ENCODE data around the gene RCOR1. TPM values are rescaled to one million over a fixed set of nuclear protein-coding genes. Genes with fewer than 3 reads are reported as not detected.
A peak's percentile ranks its signal among the peaks of the same experiment; 100 is the strongest.
"Not testable (repeated sequence)": the region's sequence is repeated elsewhere in the genome, so short reads cannot be mapped to it uniquely, and the experiment has no call there.

Gene RCOR1
- total and polyA plus RNA-seq, 4 donors, result 13.7 to 19.1 (median 16.9) TPM

DNA sequence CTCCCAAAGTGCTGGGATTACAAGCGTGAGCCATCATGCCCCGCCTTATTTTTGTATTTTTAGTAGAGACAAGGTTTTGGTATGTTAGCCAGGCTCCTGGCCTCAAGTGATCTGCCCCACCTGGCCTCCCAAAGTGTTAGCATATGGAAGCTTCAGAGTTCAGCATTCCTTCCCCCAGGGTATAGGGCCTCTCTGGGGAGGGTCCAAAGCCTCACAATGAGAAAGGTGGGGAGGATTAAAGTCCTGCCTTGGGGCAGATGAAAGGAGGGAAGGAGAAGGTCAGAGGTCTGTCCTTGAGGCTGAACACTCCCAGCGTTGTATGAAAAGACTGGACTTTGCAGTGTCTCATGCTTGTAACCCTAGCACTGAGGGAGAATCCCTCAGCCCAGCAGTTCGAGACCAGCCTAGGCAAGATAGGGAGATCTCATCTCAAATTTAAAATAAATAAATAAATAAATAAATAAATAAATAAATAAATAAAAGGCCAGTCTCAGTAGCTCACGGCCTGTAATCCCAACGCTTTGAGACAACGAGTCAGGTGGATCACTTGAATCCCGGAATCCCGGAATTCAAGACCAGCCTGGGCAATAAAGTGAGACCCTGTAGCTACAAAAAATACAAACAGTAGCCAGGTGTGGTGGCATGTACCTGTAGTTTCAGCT, 22.0 kb upstream of the RCOR1 start:
- 50% methylated on average over 1 of the region's 9 CpGs for WGBS (ENCODE audit: insufficient coverage)
- no peaks in the 10 kb centered on the region for H3K9me3 ChIP-seq (ENCODE audit: control insufficient read depth, insufficient read depth, low read length)
- H3K27ac ChIP-seq (ENCODE audit: low read depth, low read length), result no peak overlapping the region
- H3K27me3 ChIP-seq (ENCODE audit: control insufficient read depth, insufficient read depth, low read length), result no peaks in the 10 kb centered on the region
- no peak for DNase-seq (ENCODE audit: low read depth in 4 of 6, low spot score in 6 of 6)
- H3K36me3 ChIP-seq (ENCODE audit: control insufficient read depth, insufficient read depth, low read length), result no peaks in the 10 kb centered on the region
- no peak overlapping the region for H3K4me3 ChIP-seq (ENCODE audit: low read depth, low read length)
- no peaks in the 10 kb centered on the region for H3K4me1 ChIP-seq (ENCODE audit: control insufficient read depth, insufficient read depth, low read length)

GRCh38 chr14:102571043-102571442, 21.4 kb upstream of the RCOR1 start:
- Histone ChIP-seq H3K27ac (ENCODE audit: low read depth, low read length) (no peak overlapping the region), H3K9me3 (ENCODE audit: control insufficient read depth, insufficient read depth, low read length) (no peaks in the 10 kb centered on the region), H3K4me3 (ENCODE audit: low read depth, low read length) (no peak overlapping the region), H3K27me3 (ENCODE audit: control insufficient read depth, insufficient read depth, low read length) (no peaks in the 10 kb centered on the region), H3K36me3 (ENCODE audit: control insufficient read depth, insufficient read depth, low read length) (no peaks in the 10 kb centered on the region), H3K4me1 (ENCODE audit: control insufficient read depth, insufficient read depth, low read length) (no peaks in the 10 kb centered on the region)
- DNase-seq (ENCODE audit: low read depth in 4 of 6, low spot score in 6 of 6), result peak in 2 of 6 donors; percentile 28 to 35
- 83% methylated on average over 1 of the region's 2 CpGs for WGBS (ENCODE audit: insufficient coverage)

- no peak for DNase-seq (ENCODE audit: low read depth in 4 of 6, low spot score in 6 of 6)
- Histone ChIP-seq H3K27me3 (ENCODE audit: control insufficient read depth, insufficient read depth, low read length) (no peaks in the 10 kb centered on the region), H3K27ac (ENCODE audit: low read depth, low read length) (no peak overlapping the region), H3K9me3 (ENCODE audit: control insufficient read depth, insufficient read depth, low read length) (no peaks in the 10 kb centered on the region), H3K4me3 (ENCODE audit: low read depth, low read length) (no peak overlapping the region), H3K4me1 (ENCODE audit: control insufficient read depth, insufficient read depth, low read length) (no peaks in the 10 kb centered on the region), H3K36me3 (ENCODE audit: control insufficient read depth, insufficient read depth, low read length) (no peaks in the 10 kb centered on the region)
- no CpG with 5 or more reads among the region's 10 CpGs for WGBS (ENCODE audit: insufficient coverage)
Measured at GRCh38 chr14:102571478-102572042, 20.9 kb upstream of the RCOR1 start.

DNA sequence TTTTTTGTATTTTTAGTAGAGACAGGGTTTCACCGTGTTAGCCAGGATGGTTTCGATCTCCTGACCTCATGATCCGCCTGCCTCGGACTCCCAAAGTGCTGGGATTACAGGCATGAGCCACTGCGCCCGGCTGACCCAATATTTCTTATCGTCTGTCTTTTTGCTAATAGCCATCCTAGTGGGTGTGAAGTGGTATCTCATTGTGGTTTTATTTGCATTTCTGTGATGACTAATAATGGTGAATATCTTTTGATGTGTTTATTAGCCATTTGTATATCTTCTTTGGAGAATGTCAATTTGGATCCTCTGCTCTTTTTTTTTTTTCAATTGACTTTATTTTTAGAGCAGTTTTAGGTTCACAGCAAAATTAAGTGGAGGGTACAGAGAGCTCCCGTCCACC, 19.3 kb upstream of the RCOR1 start:
- WGBS (ENCODE audit: insufficient coverage), result 80% methylated on average over 8 of the region's 8 CpGs

DNA sequence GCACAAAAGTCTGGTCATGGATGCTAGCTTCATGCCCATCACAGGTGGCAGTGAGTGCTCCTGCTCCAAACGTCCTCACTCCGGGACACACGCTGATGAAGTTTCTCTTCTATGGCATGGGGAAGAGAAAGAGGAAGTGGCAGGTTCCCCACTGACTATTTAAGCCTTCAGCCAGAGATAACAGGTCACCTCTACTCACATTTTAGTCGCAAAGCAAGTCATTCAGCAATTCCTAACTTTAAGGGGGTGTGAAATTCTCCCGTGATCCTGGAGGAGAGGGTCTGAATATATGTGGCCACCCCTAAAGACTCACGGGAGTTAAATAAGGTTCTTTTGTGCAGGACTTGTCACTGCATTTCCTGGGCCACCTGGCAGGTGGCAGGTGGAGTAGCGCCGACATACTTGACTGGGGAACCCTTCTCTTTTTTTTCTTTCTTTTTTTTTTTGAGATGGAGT, 18.8 kb upstream of the RCOR1 start:
- no peak overlapping the region for H3K4me3 ChIP-seq (ENCODE audit: low read depth, low read length)
- H3K27ac ChIP-seq (ENCODE audit: low read depth, low read length), result no peak overlapping the region
- WGBS (ENCODE audit: insufficient coverage), result 51% methylated on average over 7 of the region's 8 CpGs
- no peaks in the 10 kb centered on the region for H3K27me3 ChIP-seq (ENCODE audit: control insufficient read depth, insufficient read depth, low read length)
- no peaks in the 10 kb centered on the region for H3K4me1 ChIP-seq (ENCODE audit: control insufficient read depth, insufficient read depth, low read length)
- no peaks in the 10 kb centered on the region for H3K9me3 ChIP-seq (ENCODE audit: control insufficient read depth, insufficient read depth, low read length)
- no peak for DNase-seq (ENCODE audit: low read depth in 4 of 6, low spot score in 6 of 6)
- no peaks in the 10 kb centered on the region for H3K36me3 ChIP-seq (ENCODE audit: control insufficient read depth, insufficient read depth, low read length)

More for the DNA sequence above, 19.3 kb upstream of the RCOR1 start:
- not testable (repeated sequence) for DNase-seq (ENCODE audit: low read depth in 4 of 6, low spot score in 6 of 6); H3K9me3 ChIP-seq (ENCODE audit: control insufficient read depth, insufficient read depth, low read length); H3K27me3 ChIP-seq (ENCODE audit: control insufficient read depth, insufficient read depth, low read length); H3K36me3 ChIP-seq (ENCODE audit: control insufficient read depth, insufficient read depth, low read length); H3K27ac ChIP-seq (ENCODE audit: low read depth, low read length); H3K4me3 ChIP-seq (ENCODE audit: low read depth, low read length); H3K4me1 ChIP-seq (ENCODE audit: control insufficient read depth, insufficient read depth, low read length)

DNA sequence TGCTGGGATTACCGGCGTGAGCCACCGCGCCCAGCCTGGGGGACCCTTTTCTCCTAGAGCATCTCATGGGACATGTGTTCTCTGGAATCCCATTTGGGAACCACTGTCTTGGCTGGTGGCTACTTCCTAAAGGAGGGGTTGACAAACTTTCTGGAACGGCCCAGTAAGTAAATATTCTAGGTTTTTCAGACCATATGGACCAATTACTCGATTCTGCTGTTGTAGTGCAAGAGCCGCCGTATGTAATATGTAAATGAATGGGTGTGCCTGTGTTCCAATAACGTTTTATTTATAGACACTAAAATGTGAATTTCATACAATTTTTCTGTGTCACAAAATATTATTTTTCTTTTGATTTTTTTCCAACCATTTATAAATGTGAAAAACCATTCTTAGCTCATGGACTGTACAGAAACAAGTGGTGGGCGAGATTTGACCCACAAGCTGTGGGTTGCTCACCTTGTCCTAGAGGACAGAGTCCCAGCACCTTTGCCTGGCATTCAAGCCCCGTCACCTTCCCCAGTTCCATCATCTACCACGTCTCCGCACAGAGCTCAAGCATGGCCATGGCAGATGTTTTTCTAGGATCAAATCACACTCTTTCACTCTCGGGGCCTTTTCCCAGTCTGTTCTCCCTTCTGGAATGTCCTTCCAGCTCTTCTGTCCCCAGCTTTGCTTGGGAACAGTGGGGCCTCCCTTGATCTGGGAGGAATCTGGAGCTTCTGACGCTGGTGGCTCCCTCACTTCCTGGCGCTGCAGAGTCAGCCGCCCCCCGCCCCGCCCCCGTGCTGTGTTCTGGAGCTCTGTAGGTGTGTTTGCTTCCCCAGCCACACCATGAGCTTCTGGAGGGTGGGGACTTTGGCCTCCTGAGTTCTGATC, 17.9 kb upstream of the RCOR1 start:
- no peaks in the 10 kb centered on the region for H3K36me3 ChIP-seq (ENCODE audit: control insufficient read depth, insufficient read depth, low read length)
- no peak overlapping the region for H3K27ac ChIP-seq (ENCODE audit: low read depth, low read length)
- H3K4me3 ChIP-seq (ENCODE audit: low read depth, low read length), result no peak overlapping the region
- DNase-seq (ENCODE audit: low read depth in 4 of 6, low spot score in 6 of 6), result peak in 1 of 6 donors; percentile 53
- H3K27me3 ChIP-seq (ENCODE audit: control insufficient read depth, insufficient read depth, low read length), result no peaks in the 10 kb centered on the region
- no peaks in the 10 kb centered on the region for H3K4me1 ChIP-seq (ENCODE audit: control insufficient read depth, insufficient read depth, low read length)
- no peaks in the 10 kb centered on the region for H3K9me3 ChIP-seq (ENCODE audit: control insufficient read depth, insufficient read depth, low read length)
- WGBS (ENCODE audit: insufficient coverage), result 65% methylated on average over 14 of the region's 20 CpGs

DNA sequence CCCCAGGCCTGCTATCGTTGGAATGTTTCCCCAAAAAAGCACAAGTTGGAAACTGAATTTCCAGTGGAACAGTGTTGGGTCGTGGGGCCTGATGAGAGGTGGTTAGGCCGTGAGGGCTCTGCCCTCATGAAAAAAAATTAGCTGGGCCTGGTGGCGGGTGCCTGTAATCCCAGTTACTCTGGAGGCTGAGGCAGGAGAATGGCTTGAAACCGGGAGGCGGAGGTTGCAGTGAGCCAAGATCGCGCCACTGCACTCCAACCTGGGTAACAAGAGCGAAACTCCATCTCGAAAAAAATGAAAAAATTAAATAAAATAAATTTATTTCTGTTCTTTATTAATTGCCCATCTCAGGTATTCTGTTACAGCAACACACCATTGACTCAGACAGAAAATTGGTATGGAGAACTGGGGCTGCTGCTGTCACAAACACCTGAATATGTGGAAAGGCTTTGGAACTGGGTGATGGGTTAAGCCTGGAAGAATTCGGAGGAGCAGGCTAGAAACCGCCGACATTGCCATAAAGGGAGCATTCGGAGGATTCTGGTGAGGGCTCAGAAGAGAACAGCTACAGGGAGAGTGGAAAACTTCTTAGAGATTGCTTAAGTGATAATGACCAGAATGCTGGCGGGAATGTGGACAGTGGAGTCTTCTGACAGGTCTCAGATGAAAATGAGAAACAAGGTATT, 17.1 kb upstream of the RCOR1 start:
- no peak for DNase-seq (ENCODE audit: low read depth in 4 of 6, low spot score in 6 of 6)
- H3K27me3 ChIP-seq (ENCODE audit: control insufficient read depth, insufficient read depth, low read length), result no peaks in the 10 kb centered on the region
- H3K4me1 ChIP-seq (ENCODE audit: control insufficient read depth, insufficient read depth, low read length), result no peaks in the 10 kb centered on the region
- WGBS (ENCODE audit: insufficient coverage), result 84% methylated on average over 9 of the region's 15 CpGs
- H3K36me3 ChIP-seq (ENCODE audit: control insufficient read depth, insufficient read depth, low read length), result no peaks in the 10 kb centered on the region
- H3K27ac ChIP-seq (ENCODE audit: low read depth, low read length), result no peak overlapping the region
- H3K9me3 ChIP-seq (ENCODE audit: control insufficient read depth, insufficient read depth, low read length), result no peaks in the 10 kb centered on the region
- no peak overlapping the region for H3K4me3 ChIP-seq (ENCODE audit: low read depth, low read length)

- not testable (repeated sequence) for H3K4me3 ChIP-seq (ENCODE audit: low read depth, low read length); H3K27ac ChIP-seq (ENCODE audit: low read depth, low read length); DNase-seq (ENCODE audit: low read depth in 4 of 6, low spot score in 6 of 6); H3K4me1 ChIP-seq (ENCODE audit: control insufficient read depth, insufficient read depth, low read length); H3K9me3 ChIP-seq (ENCODE audit: control insufficient read depth, insufficient read depth, low read length); H3K36me3 ChIP-seq (ENCODE audit: control insufficient read depth, insufficient read depth, low read length); H3K27me3 ChIP-seq (ENCODE audit: control insufficient read depth, insufficient read depth, low read length)
- 97% methylated on average over 5 of the region's 8 CpGs for WGBS (ENCODE audit: insufficient coverage)
Measured at GRCh38 chr14:102575846-102576428, 16.5 kb upstream of the RCOR1 start.

- Histone ChIP-seq H3K27ac (ENCODE audit: low read depth, low read length) (no peak overlapping the region), H3K36me3 (ENCODE audit: control insufficient read depth, insufficient read depth, low read length) (no peaks in the 10 kb centered on the region), H3K9me3 (ENCODE audit: control insufficient read depth, insufficient read depth, low read length) (no peaks in the 10 kb centered on the region), H3K4me1 (ENCODE audit: control insufficient read depth, insufficient read depth, low read length) (no peaks in the 10 kb centered on the region), H3K4me3 (ENCODE audit: low read depth, low read length) (no peak overlapping the region), H3K27me3 (ENCODE audit: control insufficient read depth, insufficient read depth, low read length) (no peaks in the 10 kb centered on the region)
- DNase-seq (ENCODE audit: low read depth in 4 of 6, low spot score in 6 of 6), result no peak
- WGBS (ENCODE audit: insufficient coverage), result 73% methylated on average over 3 of the region's 7 CpGs
Measured at GRCh38 chr14:102578821-102579220, 13.6 kb upstream of the RCOR1 start.
